Measurements from ENCODE around the gene ALK.

The ALK gene

DNA sequence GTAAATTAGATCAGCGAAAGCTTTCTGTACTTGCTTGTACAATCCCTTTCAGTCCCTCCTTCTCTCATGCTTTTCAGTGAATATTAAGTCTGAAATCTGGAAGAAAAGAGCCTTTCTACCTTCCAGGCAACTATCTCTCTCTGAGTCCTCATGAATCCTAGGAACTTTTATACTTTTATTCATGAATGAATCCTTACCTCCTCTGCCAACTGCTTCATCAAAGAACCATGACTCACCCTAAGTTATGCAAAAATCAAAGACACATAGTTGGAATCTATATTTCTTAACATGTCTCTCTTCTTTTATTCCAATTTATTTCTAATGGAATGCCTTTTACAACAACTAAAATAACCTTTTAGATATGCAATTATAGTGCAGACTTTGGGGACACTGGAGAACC is 412.0 kb downstream of the ALK start:
- TF ChIP-seq, protein P1, sequence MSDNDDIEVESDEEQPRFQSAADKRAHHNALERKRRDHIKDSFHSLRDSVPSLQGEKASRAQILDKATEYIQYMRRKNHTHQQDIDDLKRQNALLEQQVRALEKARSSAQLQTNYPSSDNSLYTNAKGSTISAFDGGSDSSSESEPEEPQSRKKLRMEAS (IDR thresholded peaks at IDR 0.05): no peak
- TF ChIP-seq RAD21 (IDR thresholded peaks at IDR 0.05; ENCODE audit: low read depth): no peak
- no peak for TF ChIP-seq EGR1 (IDR thresholded peaks at IDR 0.05)
- no peak for TF ChIP-seq EP300 (IDR thresholded peaks at IDR 0.05; ENCODE audit: borderline replicate concordance)
- TF ChIP-seq FOXM1 (IDR thresholded peaks at IDR 0.05; ENCODE audit: borderline replicate concordance, low read depth): no peak
- no peak for TF ChIP-seq YY1 (IDR thresholded peaks at IDR 0.05; ENCODE audit: low read depth)
- TF ChIP-seq TEAD4 (IDR thresholded peaks at IDR 0.05): no peak
- TF ChIP-seq, protein P2, sequence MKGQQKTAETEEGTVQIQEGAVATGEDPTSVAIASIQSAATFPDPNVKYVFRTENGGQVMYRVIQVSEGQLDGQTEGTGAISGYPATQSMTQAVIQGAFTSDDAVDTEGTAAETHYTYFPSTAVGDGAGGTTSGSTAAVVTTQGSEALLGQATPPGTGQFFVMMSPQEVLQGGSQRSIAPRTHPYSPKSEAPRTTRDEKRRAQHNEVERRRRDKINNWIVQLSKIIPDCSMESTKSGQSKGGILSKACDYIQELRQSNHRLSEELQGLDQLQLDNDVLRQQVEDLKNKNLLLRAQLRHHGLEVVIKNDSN (IDR thresholded peaks at IDR 0.05): no peak
- no peak for TF ChIP-seq TAF1 (IDR thresholded peaks at IDR 0.05; ENCODE audit: low read depth)

DNA sequence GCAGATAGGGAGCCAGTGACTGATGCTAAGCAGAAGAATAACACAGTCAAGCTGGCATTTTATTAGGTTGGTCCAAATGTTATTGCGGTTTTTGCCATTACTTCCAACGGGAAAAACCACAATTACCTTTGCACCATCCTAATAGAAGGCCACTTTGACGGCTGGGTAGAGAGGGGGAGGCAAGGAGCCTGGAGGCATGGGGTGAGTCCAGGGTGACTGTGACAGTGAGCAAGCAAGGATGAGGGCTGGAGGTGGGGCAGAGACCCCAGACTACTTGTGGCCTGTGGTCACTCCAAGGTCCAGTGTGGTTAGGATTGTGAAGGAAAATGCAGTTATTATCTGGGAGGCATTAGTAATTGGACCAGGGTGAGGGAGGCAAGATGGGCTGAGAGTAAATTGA is 416.6 kb downstream of the ALK start:
- TF ChIP-seq TCF12 (IDR thresholded peaks at IDR 0.05; ENCODE audit: low read depth) (no peak), TEAD4 (IDR thresholded peaks at IDR 0.05) (no peak), CREB1 (IDR thresholded peaks at IDR 0.05; ENCODE audit: low read depth) (no peak), YY1 (IDR thresholded peaks at IDR 0.05; ENCODE audit: low read depth) (no peak), ZBTB7A (IDR thresholded peaks at IDR 0.05; ENCODE audit: low read depth) (no peak), CEBPB (IDR thresholded peaks at IDR 0.05) (no peak), EGR1 (IDR thresholded peaks at IDR 0.05) (no peak), TAF1 (IDR thresholded peaks at IDR 0.05; ENCODE audit: low read depth) (no peak), EP300 (IDR thresholded peaks at IDR 0.05; ENCODE audit: borderline replicate concordance) (no peak), RAD21 (IDR thresholded peaks at IDR 0.05; ENCODE audit: low read depth) (no peak), FOXM1 (IDR thresholded peaks at IDR 0.05; ENCODE audit: borderline replicate concordance, low read depth) (no peak), NFIC (IDR thresholded peaks at IDR 0.05) (no peak)
- TF ChIP-seq, protein P1 (IDR thresholded peaks at IDR 0.05): no peak
- TF ChIP-seq, protein P3, sequence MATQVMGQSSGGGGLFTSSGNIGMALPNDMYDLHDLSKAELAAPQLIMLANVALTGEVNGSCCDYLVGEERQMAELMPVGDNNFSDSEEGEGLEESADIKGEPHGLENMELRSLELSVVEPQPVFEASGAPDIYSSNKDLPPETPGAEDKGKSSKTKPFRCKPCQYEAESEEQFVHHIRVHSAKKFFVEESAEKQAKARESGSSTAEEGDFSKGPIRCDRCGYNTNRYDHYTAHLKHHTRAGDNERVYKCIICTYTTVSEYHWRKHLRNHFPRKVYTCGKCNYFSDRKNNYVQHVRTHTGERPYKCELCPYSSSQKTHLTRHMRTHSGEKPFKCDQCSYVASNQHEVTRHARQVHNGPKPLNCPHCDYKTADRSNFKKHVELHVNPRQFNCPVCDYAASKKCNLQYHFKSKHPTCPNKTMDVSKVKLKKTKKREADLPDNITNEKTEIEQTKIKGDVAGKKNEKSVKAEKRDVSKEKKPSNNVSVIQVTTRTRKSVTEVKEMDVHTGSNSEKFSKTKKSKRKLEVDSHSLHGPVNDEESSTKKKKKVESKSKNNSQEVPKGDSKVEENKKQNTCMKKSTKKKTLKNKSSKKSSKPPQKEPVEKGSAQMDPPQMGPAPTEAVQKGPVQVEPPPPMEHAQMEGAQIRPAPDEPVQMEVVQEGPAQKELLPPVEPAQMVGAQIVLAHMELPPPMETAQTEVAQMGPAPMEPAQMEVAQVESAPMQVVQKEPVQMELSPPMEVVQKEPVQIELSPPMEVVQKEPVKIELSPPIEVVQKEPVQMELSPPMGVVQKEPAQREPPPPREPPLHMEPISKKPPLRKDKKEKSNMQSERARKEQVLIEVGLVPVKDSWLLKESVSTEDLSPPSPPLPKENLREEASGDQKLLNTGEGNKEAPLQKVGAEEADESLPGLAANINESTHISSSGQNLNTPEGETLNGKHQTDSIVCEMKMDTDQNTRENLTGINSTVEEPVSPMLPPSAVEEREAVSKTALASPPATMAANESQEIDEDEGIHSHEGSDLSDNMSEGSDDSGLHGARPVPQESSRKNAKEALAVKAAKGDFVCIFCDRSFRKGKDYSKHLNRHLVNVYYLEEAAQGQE (IDR thresholded peaks at IDR 0.05; ENCODE audit: low read depth): no peak
- TF ChIP-seq, protein P2 (IDR thresholded peaks at IDR 0.05): no peak

DNA sequence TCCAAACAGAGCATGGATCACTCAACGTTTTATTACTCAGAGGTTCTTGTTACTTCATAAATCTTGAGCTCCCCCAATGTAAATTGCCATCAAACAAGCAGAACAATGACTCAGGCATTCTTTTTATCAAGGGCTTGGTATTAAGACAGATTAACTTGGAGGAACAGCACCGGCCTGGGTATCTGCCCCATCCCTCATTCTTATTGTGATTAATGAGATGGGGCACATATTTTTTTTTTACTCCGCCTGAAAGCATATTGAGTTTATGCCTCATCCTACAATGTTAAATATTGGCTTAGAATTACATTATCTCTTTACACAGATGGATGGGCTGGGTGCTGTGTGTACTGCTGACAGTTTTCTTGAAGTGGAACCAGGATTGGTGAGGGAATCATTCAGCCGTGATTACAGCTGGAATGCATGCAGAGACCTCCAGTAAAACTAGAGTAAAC is 418.9 kb downstream of the ALK start:
- TF ChIP-seq RAD21 (IDR thresholded peaks at IDR 0.05; ENCODE audit: low read depth) (no peak), FOXM1 (IDR thresholded peaks at IDR 0.05; ENCODE audit: borderline replicate concordance, low read depth) (no peak), EGR1 (IDR thresholded peaks at IDR 0.05) (no peak), YY1 (IDR thresholded peaks at IDR 0.05; ENCODE audit: low read depth) (no peak), CREB1 (IDR thresholded peaks at IDR 0.05; ENCODE audit: low read depth) (no peak), TAF1 (IDR thresholded peaks at IDR 0.05; ENCODE audit: low read depth) (no peak), ZBTB7A (IDR thresholded peaks at IDR 0.05; ENCODE audit: low read depth) (no peak)
- TF ChIP-seq, protein P2 (IDR thresholded peaks at IDR 0.05): no peak
- TF ChIP-seq, protein P1 (IDR thresholded peaks at IDR 0.05): no peak
- TF ChIP-seq, protein P3 (IDR thresholded peaks at IDR 0.05; ENCODE audit: low read depth): no peak

DNA sequence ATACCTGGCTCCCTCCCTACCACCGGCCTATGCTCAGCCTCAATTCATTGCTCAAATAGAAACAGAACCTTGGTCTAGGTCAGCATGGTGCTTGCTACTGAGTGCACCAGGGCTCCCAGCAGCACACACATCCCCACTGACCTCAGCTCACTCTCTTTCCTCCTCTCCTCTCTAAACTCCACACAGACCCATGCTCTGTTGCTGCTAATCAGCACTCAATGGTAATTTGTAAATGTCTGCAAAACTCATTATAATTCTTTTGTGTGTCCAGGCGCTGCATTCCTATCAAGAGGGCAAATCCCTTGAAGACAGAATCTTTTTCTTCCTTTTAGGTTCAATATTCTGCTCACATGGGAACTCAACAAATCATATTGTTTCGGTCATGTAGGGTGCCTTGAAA is 424.0 kb downstream of the ALK start:
- TF ChIP-seq EP300 (IDR thresholded peaks at IDR 0.05; ENCODE audit: borderline replicate concordance): no peak
- TF ChIP-seq, protein P1 (IDR thresholded peaks at IDR 0.05): no peak
- TF ChIP-seq CEBPB (IDR thresholded peaks at IDR 0.05): no peak
- TF ChIP-seq FOXM1 (IDR thresholded peaks at IDR 0.05; ENCODE audit: borderline replicate concordance, low read depth): no peak
- no peak for TF ChIP-seq CREB1 (IDR thresholded peaks at IDR 0.05; ENCODE audit: low read depth)
- no peak for TF ChIP-seq NFIC (IDR thresholded peaks at IDR 0.05)
- TF ChIP-seq, protein P3 (IDR thresholded peaks at IDR 0.05; ENCODE audit: low read depth): no peak
- no peak for TF ChIP-seq TAF1 (IDR thresholded peaks at IDR 0.05; ENCODE audit: low read depth)
- no peak for TF ChIP-seq YY1 (IDR thresholded peaks at IDR 0.05; ENCODE audit: low read depth)

Measured in Ishikawa (cell line).